Heart right ventricle (tissue), 16 donors: ENCODE results near the gene PARN. TPM values are rescaled to one million over a fixed set of nuclear protein-coding genes. Genes with fewer than 3 reads are reported as not detected.
A peak's percentile ranks its signal among the peaks of the same experiment; 100 is the strongest.

Source experiments
- ATAC-seq, 8 donors: fragments of 200-7000 bp; cut with Tn5 transposase; one replicate each; pipeline ENCODE4 v1.9.1; 2020; ENCODE audit warnings: mild to moderate bottlenecking in 8 of 8, moderate library complexity in 8 of 8, moderate number of reproducible peaks in 1 of 8
- DNase-seq, 2 donors: peaks; one replicate each; pipeline ENCODE4 v3.0.0-alpha.2; 2020
- H3K27ac ChIP-seq, 10 donors: fragments of 200-600 bp; sonication (generic) in 2 of 10; one replicate each; pipeline versions ENCODE4 v1.5.0 to v1.8.0; 2020 to 2022; ENCODE audit warnings: mild to moderate bottlenecking in 3 of 10
- H3K27me3 ChIP-seq, 7 donors: fragments of 200-600 bp; one replicate each; pipeline ENCODE4 v1.8.0; 2021 to 2022; ENCODE audit warnings: mild to moderate bottlenecking in 2 of 7
- H3K36me3 ChIP-seq, 9 donors: fragments of 200-600 bp; sonication (generic) in 1 of 9; one replicate each; pipeline versions ENCODE4 v1.5.0 to v1.8.0; 2020 to 2022; ENCODE audit warnings: mild to moderate bottlenecking in 2 of 9
- H3K4me1 ChIP-seq, 9 donors: fragments of 200-600 bp; sonication (generic) in 1 of 9; one replicate each; pipeline versions ENCODE4 v1.5.0 to v1.8.0; 2020 to 2022; ENCODE audit warnings: mild to moderate bottlenecking in 4 of 9
- H3K4me3 ChIP-seq, 10 donors: fragments of 200-600 bp; sonication (generic) in 2 of 10; one replicate each; pipeline versions ENCODE4 v1.5.0 to v1.8.0; 2020 to 2022; ENCODE audit warnings: mild to moderate bottlenecking in 7 of 10, moderate library complexity in 2 of 10
- H3K9me3 ChIP-seq, 11 donors: fragments of 200-600 bp in 10 of 11; sonication (generic) in 2 of 11; one replicate each; pipeline versions ENCODE4 v1.5.0 to v1.8.0; 2013 to 2022; ENCODE audit warnings: mild to moderate bottlenecking in 2 of 11, control low read depth in 1 of 11, moderate library complexity in 1 of 11
- CTCF ChIP-seq, 9 donors: fragments of 200-600 bp; sonication (generic) in 2 of 9; IDR thresholded peaks; one replicate each; pipeline versions ENCODE4 v1.5.0 to v1.8.0; 2021 to 2022; ENCODE audit warnings: antibody characterized with exemption in 9 of 9, mild to moderate bottlenecking in 5 of 9, moderate library complexity in 1 of 9
- whole genome bisulfite sequencing, 2 donors: extraction: QIAGEN DNeasy Blood & Tissue Kit; methylation state at CpG; one replicate each; pipeline ENCODE4 v1.1.7; 2013; ENCODE audit warnings: inconsistent platforms in 1 of 2; 5-methylcytosine and 5-hydroxymethylcytosine counted together
- intact Hi-C, 10 donors: fragments of 100-400 bp; cut with DNase I; formaldehyde crosslinking; loops; one replicate each; pipeline versions ENCODE4 v1.11.1 to v1.14.2; 2022
- polyA plus RNA-seq, 2 donors: library from polyadenylated mRNA; stranded (reverse); fragments of 200-250 nt; gene quantifications; one replicate each; pipeline ENCODE4 v1.2.3, GENCODE V29; 2013
- total RNA-seq, 10 donors: library from RNA; stranded (reverse); fragmentation: NEBNext Ultra II Directional in 3 of 10; extraction: Animal tissue kit (Norgen Biotek cat#: 25700) in 3 of 10; gene quantifications; one replicate each; pipeline versions ENCODE4 v1.2.1 to v1.2.4, GENCODE V29; 2021 to 2023
- donor health status: Arrhythmogenic right ventricular cardiomyopathy.
- donor health status: ischemic (EF 13 %, LVEDD 7.1; RV severe dilation, severe dysfunction).
- donor health status: healthy with polysubstance abuse.
- donor health status: DM: no; HTN: yes; CAD: no.
- donor health status: DM: no; HTN: no; CAD: no.
- donor health status: ischemic (EF 25% LVEDD 6.9; RV normal size, moderate dysfunction).
- donor health status: ischemic (EF 25% LVEDD 5.7; RV mildly dilated, moderate dysfunction).
- donor health status: healthy.
- donor health status: DM: yes; HTN: yes; CAD: no.
- donor health status: Ischemic cardiomyopathy.
- donor health status: ischemic (EF 35%, LVEDD 5.7; RV mildly dilated, moderate dysfunction).
- donor health status: nonischemic (EF 11% LVEDD 7.7; RV severe dilation, severe dysfunction).
- donor health status: DM: yes; HTN: yes; CAD: no.
- donor health status: PGD.
- donor health status: ischemic (EF 29% LVEDD 5.4; RV normal size, mild dysfunction).
- donor health status: nonischemic (EF 23%, LVEDD 6.1; RV moderate dilation, normal function).

PARN gene
- total and polyA plus RNA-seq, 12 donors, result 7.0 to 25.3 (median 22.8) TPM

- no peaks in the 10 kb centered on the region for H3K9me3 ChIP-seq
- DNase-seq, result no peak
- H3K4me3 ChIP-seq, result no peak overlapping the region
- H3K4me1 ChIP-seq, result peaks cover 0 to 29% (median 10%) of the 10 kb centered on the region in 9 donors
- no peak overlapping the region for H3K27ac ChIP-seq
- no peak for ATAC-seq
- TF ChIP-seq CTCF (IDR thresholded peaks at IDR 0.05), result no peak
- intact Hi-C loops, result no loop called here
- H3K27me3 ChIP-seq, result no peaks in the 10 kb centered on the region
- H3K36me3 ChIP-seq, result peaks cover 0 to 28% (median 0%) of the 10 kb centered on the region in 9 donors
- 89 to 90% methylated on average over 9 of the region's 9 CpGs for WGBS, 2 donors
Measured at GRCh38 chr16:14564323-14564722, 65.7 kb downstream of the PARN start.

- peak in 4 of 9 donors; percentile 25 to 38 (median 28) for TF ChIP-seq CTCF (IDR thresholded peaks at IDR 0.05)
- Histone ChIP-seq H3K4me3 (no peak overlapping the region), H3K27me3 (no peaks in the 10 kb centered on the region), H3K4me1 (peaks cover 0 to 29% (median 10%) of the 10 kb centered on the region in 9 donors), H3K27ac (no peak overlapping the region), H3K36me3 (peaks cover 0 to 26% (median 0%) of the 10 kb centered on the region in 9 donors), H3K9me3 (no peaks in the 10 kb centered on the region)
- intact Hi-C loops, result no loop called here
- ATAC-seq, result peak; percentile 40 to 79 (median 74)
- WGBS, 2 donors, result 56 to 59% methylated on average over 8 of the region's 8 CpGs
- peak in 1 of 2 donors; percentile 42 for DNase-seq
Measured at GRCh38 chr16:14562691-14563491, 67.2 kb downstream of the PARN start.

- ATAC-seq, result peak in 6 of 8 donors; percentile 14 to 60 (median 56)
- TF ChIP-seq CTCF (IDR thresholded peaks at IDR 0.05), result no peak
- peaks cover 0 to 26% (median 0%) of the 10 kb centered on the region in 9 donors for H3K36me3 ChIP-seq
- H3K4me1 ChIP-seq, result peaks cover 0 to 25% (median 8%) of the 10 kb centered on the region in 9 donors
- H3K27me3 ChIP-seq, result no peaks in the 10 kb centered on the region
- DNase-seq, result no peak
- WGBS, 2 donors, result 92% methylated on average over 7 of the region's 7 CpGs
- no peaks in the 10 kb centered on the region for H3K9me3 ChIP-seq
- intact Hi-C loops, result no loop called here
- peak overlapping the region in 3 of 10 donors; percentile 16 to 50 (median 34) for H3K27ac ChIP-seq
- H3K4me3 ChIP-seq, result no peak overlapping the region
Measured at GRCh38 chr16:14560523-14560922, 69.5 kb downstream of the PARN start.

- ATAC-seq, result peak in 7 of 8 donors; percentile 27 to 81 (median 61)
- 80 to 86% methylated on average over 8 of the region's 8 CpGs for WGBS, 2 donors
- H3K36me3 ChIP-seq, result peaks cover 0 to 32% (median 0%) of the 10 kb centered on the region in 9 donors
- intact Hi-C loops, result loop anchor here in 2 of 10 donors (10.0 kb wide), 2 partner anchors 55 to 65 kb away; no protein-coding TSS in a partner anchor
- no peak for TF ChIP-seq CTCF (IDR thresholded peaks at IDR 0.05)
- H3K4me3 ChIP-seq, result no peak overlapping the region
- no peak for DNase-seq
- H3K27me3 ChIP-seq, result no peaks in the 10 kb centered on the region
- H3K9me3 ChIP-seq, result no peaks in the 10 kb centered on the region
- peaks cover 0 to 18% (median 5%) of the 10 kb centered on the region in 9 donors for H3K4me1 ChIP-seq
- H3K27ac ChIP-seq, result peak overlapping the region in 6 of 10 donors; percentile 4 to 50 (median 29)
Measured at GRCh38 chr16:14559809-14560241, 70.2 kb downstream of the PARN start.
